ENCODE measurements around the gene SIM1.
"Not testable (repeated sequence)": the region's sequence is repeated elsewhere in the genome, so short reads cannot be mapped to it uniquely, and the experiment has no call there.

SIM1 gene

DNA sequence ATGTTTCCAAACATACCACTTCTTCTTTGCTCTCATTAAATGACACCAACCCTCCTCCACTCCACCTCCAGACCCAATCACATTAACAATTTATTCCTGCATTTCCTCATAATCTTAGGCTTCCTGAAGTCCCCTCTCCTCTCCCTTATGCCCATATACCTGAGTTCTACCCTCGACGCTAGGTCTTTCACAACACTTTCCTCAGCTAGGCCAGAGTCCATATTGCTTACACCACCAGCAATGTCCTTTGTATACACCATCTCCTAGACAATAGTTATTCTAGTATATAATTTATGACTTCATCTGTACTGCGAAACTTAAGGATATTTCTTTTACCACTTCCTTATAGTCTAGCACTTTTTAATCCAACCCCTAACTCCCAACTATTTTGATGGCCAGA is 47.7 kb downstream of the SIM1 start:
- DNase-seq = no peak

DNA sequence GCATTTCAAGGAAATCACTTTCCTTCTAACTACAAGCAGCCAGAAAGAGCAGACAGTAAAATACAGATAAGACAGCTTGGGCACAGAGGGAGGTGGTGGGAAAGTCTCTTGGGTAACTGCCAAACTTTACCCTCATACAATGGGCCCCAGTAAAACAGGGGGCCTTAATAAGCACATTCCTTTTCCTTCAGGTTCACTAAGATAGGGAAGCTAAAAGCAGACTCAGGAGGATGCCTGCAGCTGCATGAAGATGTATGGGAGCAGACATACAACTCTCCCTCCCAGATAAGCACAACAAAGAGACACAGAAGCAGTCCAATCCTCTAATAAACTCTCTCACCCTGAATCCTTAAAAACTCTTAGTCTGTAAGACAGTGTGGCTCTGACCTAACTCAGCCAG is 49.0 kb downstream of the SIM1 start:
- DNase-seq = no peak

DNA sequence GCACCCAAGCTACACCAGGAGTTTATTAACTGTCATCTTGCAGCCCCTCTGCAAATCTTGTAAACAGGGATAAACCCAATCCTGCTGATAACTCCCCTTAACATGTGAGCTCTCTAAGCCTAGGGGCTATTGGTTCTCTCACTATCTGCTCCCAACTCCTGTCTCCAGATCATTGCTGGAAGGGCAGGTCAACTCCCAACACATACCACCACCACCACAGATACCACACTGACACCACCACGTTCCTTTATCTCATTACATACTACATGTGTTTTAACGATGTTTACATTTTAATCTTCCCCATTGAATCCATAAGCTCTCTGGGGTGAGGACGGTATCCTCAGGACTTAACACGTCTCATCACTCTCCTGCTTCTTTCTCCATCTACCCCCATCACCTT is 51.8 kb downstream of the SIM1 start:
- no peak for DNase-seq

DNA sequence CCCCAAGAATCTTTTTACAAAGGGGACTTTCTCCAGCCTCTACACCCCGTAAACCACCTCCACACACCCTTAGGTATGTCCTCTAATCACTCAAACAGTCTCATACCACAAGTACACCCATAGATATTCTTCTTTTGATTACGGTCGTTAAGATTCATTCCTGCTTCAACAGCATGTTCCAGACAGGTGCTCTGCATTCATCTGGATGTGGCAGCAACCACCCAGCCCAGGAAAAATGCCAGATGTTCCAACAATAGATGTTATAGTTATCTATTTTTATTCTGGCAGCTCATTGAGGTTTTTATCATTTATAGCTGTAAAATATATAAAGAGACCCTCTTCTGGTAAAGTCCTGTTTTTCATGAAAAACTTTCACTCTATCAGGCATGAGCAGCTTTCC is 60.7 kb downstream of the SIM1 start:
- DNase-seq = no peak

DNA sequence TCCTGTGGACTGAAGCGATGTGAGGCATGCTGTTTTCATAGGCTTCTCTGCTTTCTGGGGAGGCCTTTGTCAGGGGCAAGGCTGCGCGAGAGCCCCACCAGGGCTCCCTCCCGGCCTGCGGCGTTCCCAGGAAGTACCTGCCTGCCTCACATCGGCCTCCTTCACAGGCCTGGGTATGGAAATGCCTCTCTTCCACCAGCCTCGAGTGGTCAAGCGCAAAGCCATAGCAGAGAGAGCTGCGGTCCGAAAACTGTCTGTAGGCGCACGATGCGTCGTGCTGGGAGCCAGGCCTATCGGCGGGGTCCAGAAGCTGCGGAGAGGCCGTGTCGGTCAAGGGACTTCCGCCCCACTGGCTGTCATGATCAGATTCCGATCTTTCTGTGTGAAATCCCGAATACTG is 71.2 kb downstream of the SIM1 start:
- DNase-seq = no peak

DNA sequence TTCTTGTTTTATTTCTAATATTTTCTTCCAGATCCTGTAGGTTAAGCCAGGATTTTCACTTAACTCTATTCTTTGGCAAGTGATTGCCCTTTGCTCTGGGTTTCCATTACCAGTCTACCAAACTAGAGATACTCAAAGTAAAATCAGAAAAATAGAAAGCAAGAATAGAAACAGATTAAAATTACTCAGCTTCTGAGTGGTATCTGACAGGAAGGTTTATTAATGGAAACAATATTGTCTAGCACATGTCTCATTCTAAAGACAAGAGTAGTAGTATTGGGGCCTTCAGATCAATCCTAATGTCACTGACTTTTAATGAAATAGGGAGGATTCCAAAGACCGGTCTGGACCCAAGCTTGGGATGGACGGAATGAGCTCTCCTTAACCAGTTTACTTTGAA is 72.3 kb downstream of the SIM1 start:
- no peak for DNase-seq

DNA sequence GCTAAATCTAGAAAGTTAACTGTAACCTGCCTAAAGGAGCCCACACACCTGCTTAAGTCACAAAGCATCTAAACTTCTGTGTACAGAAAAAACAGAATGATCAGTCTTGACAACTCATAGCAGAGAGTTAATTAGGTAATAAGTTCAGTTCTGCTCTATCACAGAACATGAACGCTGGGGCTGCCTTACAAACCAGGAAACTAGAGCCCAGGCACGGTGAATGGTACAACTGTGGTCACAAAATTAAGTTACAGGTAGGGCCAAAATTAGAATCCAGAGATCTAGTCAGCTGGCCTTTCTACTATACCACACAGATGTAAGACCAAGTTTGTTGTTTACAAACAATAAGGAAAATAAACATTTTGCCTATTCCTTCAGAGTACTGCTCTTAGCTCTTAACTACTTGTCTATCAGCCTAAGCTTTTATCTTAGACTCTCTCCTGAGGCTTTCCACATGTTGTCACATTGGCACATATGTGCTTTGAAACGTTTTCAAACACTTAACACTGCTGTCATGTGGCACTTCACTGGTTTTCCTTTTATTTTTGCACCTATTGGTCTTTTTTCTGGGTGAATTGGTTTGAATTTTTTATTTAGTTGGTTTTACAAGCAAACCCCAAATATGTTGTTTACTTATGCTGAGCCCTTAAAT is 75.7 kb downstream of the SIM1 start:
- DNase-seq = no peak

DNA sequence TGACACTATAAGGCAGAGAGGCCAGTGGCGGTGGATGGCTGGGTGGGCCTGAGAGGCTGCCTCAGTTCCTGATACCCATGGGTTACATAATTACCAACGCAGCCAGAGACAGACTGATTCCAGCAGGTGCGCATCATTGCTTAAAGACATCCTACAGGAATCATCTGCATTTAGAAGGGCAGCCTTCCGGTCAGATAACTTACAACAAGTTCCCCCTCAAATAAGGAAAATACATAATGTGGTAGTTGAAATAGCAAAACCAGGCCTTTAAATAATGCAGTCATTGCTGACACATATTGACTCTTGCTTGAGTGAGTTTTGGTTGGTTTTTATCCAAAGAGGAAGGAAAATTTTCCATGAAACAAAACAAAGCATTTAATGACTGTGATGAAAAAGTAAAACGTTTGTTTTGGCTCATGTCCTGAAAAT is 81.9 kb downstream of the SIM1 start:
- no peak for DNase-seq

DNA sequence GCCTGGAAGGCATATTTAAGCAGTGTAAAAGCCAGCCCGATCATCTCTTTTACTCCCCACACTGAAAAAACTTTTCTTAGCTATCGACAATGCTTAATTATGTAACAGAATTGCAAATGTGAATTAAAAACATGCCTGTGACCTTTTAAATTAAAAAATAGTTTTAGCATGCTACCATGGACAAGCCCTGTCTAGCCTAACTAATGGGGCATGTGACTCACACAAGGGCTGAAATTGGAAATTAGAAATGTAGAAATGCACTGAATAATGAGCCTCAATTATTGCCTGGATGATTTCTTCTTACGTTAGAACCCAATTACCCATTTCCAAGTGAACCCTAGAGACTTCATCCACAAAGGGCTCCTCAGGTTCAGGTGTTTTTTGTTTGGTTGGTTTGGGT is 82.7 kb downstream of the SIM1 start:
- no peak for DNase-seq

DNA sequence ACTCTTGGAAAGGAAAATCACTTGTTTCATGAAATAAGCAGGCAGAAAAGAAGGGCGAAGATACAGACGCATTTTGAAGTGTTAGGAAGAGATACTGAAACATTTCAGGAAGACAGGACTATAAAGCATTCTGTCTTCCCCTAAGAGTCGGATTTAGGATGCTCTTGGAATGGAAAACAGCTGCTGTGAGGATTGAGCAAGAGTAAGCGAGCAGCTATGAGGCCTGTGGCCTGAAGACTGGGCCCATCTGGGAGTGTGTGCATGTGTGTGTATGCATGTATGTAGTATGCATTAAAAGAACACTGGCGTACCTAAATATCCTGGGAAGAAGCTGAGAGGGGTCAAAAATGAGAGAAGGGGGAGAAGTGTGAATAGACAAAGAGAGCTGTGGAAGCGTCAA is 83.6 kb downstream of the SIM1 start:
- DNase-seq = no peak

DNA sequence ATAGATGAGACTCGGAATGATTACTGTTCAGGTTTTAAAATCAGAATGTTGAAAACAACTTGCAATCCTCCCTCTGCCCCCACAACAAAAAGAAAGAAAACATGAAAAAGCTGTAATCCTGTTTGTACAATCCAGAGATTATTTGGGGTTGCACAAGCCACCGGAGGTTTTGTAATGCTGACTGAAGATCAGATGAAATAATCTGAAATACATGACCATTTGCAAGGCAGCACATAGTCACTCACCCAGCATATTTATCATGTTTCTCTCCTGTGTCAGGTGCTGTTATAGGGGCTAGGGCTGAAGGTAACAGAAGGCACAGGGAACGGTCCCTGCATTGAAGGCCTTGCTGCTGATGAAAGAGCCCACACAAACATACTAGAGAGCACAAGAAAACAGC is 85.3 kb downstream of the SIM1 start:
- DNase-seq = no peak

DNA sequence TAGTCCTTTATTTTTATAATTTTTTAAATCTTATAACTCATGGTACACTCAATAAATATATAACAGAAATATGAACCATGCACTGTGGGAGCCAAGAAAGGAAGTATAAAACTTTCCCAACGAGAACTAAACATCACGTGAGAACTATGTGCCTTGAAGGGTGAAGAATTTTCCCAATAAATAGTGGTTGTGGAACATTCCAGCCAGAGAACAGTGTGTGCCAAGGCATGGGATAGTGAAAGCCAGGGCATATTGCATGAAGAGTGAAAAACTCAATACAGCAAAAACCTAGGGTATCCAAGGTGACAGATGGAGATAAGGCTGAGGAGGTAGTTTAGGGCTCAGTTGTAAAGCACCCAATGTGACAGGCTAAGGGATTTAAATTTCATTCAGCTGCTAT is 86.1 kb downstream of the SIM1 start:
- DNase-seq = no peak

DNA sequence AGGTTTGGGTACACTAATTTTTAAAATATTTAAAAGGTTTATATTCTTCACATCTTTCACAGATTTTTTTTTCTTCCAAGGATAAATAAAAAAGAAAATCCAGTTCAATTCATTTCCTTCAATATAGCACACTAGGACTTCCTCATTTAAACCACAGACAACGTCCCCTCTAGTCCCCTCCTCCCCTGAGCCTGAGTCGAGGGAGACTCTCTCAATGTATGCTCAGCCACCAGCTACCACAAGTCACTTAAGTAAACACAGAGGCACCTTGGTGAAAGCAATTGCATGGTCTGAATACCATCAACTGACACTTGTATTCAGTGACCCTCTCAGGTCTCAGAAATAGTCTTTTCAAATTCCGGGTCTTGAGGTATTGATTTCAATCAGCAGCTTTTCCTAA is 88.6 kb downstream of the SIM1 start:
- DNase-seq = no peak

DNA sequence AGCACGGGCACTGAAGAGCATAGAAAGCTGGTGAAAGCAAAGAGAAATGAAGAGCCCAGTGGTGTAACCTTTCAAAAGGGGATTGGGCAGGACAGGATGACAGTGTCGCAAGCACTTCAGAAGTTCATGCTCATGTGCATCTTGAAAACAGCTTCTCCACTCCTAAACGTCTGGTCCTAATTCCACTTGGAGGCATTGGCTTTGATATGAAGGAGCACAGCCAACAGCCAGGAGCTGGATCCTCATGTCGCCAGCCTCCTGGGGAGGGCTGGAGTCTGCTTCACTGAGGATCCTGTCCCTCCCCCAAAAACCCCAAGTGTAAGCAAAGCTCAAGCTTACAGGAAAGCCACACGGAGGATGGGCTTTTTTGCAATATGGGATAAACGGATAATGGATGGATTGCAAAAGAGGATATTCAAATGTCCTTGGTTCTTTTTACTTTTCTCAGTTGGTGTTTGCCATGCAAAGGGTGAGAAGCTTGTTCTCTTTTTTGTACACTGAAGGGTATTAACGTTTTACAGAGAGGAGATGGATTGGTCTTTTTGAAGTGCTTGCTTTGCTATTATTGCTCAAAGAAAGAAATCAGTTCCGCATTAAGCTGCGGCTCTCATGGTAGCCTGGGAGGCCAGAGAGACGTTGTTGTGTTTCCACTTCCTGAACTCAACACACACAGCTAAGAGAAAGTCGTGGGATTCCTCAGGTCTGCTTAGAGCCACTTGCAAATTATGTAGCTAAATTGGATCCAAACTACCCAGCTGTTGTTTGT is 92.2 kb downstream of the SIM1 start:
- no peak for DNase-seq

DNA sequence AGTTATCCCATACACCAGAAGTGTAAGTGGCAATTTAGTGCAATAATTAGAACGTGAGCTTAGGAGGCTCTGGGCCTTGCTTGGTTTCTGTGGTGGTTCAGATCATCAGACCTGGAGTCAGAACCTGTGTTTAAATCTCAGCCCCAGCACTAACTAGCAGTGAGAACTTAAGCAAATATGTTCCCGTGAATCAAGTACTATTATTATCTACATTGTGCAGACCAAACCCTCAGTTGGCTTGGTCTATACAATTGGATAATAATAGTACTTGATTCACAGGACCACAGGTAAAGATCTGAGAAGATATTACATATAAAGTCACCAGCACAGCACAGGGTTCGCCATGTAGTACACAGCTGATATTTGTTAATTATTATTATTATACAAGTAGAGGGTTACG is 93.1 kb downstream of the SIM1 start:
- no peak for DNase-seq

DNA sequence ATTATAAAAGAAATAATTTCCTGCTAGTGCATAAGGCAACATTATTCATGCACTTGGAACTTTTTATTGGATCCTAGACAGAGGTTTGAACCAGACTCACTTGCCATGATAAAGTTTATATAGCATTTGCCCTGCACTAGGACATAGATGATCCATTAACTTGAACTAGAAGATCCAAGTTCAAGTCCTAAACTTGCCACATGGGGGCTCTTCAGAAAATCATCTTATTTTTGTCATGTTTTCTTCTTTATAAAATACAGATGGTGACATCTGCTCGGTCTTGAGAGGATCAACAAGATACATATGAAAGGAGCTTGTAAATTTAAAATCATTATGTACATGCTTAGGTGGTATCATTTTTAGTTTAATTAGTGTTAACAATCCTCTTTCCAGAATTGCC is 94.5 kb downstream of the SIM1 start:
- no peak for DNase-seq

DNA sequence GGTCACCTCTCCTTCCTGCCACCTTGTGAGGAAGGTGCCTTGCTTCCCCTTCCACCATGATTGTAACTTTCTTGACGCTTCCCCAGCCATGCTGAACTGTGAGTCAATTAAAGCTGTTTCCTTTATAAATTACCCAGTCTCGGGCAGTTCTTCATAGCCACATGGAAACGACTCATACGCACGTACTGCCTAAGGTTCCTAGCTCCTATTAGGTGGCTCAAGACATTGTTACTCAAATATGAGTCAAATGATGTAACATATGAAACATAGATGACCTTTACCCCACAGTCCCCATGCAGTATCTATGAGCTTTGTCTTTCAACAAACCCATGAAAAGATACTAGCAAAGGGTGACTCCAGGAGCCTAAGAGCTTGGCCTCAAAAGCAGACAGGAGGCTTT is 98.3 kb downstream of the SIM1 start:
- DNase-seq = no peak

DNA sequence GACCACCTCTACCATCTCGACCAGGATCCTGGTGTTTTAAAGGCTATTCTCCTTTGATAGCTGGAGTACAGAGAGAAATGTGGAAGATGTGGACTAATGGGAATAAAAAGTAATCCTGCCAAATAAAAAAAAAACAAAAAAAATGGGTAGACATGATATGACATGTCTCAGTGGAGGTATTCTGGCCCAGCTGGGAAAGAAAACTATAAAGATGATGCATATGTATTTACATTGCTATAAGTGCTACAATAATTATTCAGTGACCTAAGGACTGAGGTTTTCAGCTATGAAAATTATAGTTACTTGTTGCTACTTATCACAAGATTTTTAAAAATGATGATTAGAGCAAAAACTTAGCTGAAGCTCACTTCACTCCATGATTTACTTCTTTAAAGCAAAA is 101.1 kb downstream of the SIM1 start:
- no peak for DNase-seq

DNA sequence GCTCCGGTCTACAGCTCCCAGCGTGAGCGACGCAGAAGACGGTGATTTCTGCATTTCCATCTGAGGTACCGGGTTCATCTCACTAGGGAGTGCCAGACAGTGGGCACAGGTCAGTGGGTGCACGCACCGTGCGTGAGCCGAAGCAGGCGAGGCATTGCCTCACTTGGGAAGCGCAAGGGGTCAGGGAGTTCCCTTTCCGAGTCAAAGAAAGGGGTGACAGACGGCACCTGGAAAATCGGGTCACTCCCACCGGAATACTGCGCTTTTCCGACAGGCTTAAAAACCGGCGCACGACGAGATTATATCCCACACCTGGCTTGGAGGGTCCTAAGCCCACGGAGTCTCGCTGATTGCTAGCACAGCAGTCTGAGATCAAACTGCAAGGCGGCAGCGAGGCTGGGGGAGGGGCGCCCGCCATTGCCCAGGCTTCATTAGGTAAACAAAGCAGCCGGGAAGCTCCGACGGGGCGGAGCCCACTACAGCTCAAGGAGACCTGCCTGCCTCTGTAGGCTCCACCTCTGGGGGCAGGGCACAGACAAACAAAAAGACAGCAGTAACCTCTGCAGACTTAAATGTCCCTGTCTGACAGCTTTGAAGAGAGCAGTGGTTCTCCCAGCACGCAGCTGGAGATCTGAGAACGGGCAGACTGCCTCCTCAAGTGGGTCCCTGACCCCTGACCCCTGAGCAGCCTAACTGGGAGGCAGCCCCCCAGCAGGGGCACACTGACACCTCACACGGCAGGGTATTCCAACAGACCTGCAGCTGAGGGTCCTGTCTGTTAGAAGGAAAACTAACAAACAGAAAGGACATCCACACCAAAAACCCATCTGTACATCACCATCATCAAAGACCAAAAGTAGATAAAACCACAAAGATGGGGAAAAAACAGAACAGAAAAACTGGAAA is 109.7 kb downstream of the SIM1 start:
- not testable (repeated sequence) for DNase-seq

DNA sequence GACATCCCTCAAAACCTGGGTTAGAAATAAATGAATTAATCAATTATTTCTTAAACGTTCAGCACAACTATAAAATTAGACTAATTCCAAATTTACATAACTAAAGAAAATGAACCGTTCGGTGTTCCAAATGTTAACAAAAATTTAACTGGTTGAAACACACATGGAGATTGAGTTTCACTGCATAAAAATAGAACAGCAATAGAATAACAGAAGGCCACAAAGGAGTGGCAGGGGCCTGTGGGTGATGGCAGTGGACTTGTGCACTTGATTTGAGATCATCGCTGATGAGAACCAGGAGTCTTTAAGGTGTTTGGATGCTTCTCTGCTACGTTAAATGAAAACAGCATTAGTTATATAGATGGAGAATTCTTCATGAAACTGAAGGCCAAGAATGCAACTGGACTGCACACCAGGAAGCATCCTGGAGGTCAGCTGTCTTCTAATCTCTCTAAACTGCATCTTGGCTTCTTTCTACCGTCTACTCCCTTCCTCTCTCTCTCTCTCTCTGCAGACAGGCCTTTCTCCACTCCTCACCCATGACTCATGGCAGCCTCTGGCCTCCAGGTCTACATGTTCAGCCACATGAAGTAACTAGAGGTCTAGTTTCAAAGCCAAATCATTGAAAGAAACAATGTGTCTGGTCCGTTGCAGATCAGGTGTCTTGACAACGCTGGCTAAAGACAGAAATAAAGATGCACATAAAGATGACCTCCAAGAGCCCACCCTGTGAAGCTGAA is 111.3 kb downstream of the SIM1 start:
- DNase-seq = no peak

DNA sequence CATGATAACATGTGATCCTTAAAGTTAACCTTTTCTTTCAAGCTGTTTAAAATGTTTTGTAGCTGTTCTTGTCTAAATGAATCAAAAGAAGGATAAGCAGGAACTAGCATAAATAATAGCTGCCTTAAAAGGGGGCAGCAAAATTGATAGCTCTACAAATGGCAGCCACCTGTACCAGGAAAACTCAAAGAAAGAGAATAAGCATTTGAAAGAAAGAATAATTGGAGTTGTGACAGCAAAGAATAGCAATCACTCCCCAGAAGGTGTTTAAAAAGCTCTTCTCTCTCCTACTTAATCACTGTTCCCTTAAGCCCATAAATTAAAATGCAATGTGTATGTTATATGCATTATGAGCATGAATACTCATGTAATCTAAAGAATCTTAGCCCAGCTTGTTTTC is 114.6 kb downstream of the SIM1 start:
- no peak for DNase-seq

DNA sequence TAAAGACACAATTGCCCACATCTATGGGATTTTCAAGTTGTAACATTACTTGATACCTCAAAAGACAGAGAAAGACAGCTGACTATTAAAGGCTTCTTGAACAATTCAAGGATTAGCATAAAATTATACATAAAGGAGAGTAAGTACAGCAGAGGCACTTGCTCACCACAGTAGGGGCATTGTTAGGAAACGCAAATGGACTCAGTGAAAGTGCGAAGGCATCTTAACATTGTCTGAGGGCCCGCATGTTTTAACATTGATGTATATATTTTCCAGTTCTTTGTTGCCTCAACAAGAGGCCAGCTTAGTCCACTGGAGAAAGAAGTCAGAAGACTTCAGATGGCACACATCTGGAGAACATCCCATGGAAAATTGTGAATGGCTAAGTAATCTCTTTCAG is 115.4 kb downstream of the SIM1 start:
- no peak for DNase-seq

DNA sequence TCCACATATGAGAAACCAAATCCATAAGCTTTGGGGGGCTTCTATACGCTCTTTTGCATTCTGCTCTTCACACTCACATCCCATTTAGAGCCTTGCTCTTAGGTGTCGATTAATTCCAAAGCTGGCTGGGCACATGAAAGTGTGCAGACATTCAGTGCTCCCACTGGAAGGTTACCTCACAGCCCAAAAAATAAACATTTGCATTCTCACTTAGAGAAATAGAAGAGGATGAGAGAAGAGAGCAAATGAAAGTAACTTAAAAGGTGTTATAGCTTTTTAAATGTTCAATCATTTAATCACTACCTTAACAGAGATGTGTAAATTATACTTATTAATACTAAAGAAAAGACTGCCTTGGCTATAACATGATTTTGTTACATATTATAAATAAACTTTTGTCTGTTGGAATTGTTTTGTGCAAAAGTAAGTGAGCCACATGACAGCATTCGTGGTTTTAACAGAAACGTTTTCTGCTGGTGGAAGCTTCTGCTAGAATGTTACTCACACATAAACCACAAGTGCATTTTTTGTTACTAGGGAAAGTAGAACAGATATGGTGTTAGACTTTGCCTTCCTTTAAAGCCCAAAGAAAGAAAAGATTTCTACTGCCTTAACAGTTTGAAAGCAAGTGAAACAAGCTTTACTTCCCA is 116.7 kb downstream of the SIM1 start:
- no peak for DNase-seq

All from right hindlimb (tissue), 1 donor.